ENCODE data around the gene FCRL2.

Gene FCRL2, protein sequence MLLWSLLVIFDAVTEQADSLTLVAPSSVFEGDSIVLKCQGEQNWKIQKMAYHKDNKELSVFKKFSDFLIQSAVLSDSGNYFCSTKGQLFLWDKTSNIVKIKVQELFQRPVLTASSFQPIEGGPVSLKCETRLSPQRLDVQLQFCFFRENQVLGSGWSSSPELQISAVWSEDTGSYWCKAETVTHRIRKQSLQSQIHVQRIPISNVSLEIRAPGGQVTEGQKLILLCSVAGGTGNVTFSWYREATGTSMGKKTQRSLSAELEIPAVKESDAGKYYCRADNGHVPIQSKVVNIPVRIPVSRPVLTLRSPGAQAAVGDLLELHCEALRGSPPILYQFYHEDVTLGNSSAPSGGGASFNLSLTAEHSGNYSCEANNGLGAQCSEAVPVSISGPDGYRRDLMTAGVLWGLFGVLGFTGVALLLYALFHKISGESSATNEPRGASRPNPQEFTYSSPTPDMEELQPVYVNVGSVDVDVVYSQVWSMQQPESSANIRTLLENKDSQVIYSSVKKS

DNA sequence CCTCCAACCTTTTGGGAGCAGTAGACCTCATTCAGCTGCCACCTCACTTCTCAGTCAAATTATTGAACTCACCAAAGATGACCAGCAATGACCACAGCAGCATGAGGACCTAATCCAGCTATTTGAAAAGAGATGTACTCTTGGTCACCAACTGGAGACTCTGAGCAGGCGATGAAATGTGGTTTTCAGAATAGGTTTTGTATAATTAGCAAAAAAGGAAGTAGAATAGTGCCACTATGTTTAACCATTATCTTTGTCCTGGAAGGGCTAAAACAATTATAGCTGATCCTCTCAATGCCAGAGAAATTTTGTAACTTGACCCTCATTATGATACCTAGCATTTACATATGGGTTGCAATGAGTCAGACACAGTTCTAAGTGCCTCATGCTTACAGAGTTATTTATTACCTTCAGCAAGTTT is at the start of gene FCRL2:
FCRL2 (minus strand) TSS at position 162 of the 421 bp plus-strand sequence; CDS start at position 103, 59 bp downstream.
- no peak for DNase-seq

DNA sequence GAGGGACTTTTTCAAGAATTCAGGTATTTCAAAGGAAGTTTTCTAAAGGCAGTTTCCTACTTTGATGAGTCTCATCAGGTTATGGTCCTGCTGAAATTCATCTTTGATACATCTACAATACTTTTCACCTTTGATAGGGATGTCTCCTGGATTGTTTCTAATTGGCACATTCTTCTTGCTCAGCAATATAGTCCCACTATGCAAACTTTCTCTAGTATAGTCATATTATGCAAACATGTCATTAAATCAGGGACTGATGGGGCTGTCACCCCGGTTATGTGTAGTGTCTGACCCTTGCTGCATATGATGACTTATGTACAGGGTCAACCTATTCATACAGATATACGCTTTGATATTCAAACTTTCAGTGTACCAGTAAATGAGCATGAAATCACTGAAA is 43.4 kb upstream of the FCRL2 start:
- no peak for DNase-seq

DNA sequence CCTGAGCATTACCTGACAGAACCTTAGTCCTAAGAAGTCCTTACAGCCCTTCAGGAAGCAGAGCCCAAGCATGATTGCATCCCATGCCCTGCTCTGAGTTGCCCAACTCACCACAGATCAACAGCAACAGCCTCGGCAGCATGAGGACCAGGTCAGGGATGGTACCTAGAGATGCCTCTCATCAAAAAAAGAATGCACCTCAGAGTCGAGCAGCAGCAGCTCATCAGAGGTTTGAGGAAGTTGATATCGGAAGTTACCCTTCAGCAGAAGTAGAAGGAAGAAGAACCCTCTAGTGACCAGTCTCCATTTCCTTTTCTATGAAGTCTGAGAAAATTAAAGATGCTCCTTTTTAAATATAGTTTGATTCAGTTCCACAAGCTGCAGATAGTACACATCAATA is 43.0 kb upstream of the FCRL2 start, which contains the start of gene FCRL1:
FCRL1 (minus strand) TSS at position 225 of the 400 bp plus-strand sequence; CDS start at position 142, 83 bp downstream.
- no peak for DNase-seq

- no peak for DNase-seq
These were observed 42.3 kb upstream of the FCRL2 start for GRCh38 chr1:157819215-157819614.

DNA sequence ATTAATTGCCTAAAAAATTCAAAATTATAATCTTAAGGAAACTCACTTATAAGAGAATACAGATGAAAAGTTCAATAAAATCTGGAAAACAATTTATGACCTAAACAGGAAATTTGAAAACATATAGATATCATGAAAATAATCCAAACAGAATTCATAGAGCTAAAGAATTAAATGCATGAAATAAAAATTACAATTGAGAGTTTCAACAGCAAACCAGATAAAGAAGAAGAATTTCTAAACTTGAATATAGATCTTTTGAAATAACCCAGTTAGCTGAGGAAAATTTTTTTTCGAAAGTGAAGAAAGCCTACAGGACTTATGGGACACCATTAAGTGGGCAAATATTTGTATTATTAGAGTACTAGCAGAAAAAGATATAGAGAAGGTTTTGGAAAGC is 36.3 kb upstream of the FCRL2 start:
- no peak for DNase-seq

- DNase-seq, result no peak
These were observed 29.7 kb upstream of the FCRL2 start for GRCh38 chr1:157806431-157807149.

DNA sequence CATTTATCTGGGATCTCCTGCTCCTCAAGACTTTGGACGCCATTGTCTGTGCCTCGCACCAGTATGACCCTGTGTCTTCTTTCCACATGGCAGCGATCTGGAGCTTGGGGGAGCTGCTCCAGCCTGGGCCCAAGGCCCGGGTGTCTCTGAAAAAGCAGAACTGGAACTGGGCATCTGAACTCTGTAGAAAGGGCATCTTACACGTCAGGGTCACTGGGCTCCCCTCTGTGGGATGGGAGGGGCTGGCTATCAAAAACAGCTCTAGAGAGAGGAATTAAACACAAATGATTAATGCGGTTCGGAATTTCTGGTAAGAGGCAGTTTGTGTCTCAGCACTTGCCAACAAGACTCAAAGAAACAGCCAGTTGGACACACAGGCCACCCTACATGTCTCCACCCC is 26.9 kb upstream of the FCRL2 start:
- DNase-seq, result no peak

DNA sequence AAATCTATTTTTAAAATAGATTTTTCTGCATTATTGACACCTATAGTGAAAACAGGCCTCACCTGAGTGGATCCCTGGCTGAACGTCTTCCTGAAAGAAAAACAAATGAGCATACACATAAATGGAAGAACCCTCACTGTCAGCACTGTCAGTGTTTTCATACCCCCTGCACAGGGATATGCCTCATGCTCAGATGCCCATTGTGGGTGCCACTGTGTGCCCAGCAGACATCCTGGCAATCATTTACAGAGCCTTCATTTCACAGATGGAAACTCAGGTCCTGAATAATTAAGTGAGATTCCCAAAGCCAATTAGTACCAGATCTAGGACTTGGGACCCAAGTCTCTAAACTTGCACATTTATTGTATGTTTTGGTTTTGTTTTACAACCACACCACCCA is 23.1 kb upstream of the FCRL2 start:
- DNase-seq, result no peak

GRCh38 chr1:157798211-157798610 is 21.3 kb upstream of the FCRL2 start:
- DNase-seq, result no peak

DNA sequence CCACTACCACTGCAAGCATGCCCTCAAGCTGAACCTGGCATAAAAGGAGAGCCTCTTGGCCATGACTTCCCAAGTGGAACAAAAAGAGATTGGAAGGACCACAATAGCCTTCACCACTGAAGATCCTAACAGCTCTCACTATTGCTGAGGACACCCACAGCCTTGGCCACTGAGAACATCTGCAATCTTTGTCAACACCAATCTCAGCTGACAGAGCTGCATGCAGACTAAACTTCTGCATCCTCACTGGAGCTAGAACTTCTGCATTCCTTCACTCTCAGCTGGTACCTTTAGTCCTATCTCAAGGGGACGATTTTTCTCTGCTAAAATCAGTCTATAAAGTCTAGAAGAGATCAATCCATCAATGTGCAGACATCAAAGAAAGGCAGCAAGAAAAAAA is 8.3 kb upstream of the FCRL2 start:
- DNase-seq, result no peak

GRCh38 chr1:157784801-157785200 is 7.9 kb upstream of the FCRL2 start:
- no peak for DNase-seq

DNA sequence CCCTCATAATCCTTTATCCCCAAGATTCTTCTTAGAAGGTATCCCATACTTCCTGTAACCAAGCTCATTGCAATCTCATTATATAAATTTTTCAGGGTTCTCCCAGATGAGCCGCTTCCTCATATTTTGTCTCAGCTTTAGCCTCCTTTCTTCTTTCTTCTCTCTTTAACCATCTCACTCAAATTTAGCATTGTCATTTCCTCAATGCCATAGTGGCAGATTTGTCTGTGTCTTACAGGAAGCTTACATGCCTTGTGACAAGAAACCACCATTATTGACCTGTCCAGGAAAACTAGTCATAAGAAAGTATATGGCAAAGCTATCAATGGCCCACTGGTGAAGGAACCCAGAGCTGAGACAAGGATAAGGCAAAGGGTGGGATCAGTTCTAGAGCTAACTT is 6.0 kb upstream of the FCRL2 start:
- no peak for DNase-seq

DNA sequence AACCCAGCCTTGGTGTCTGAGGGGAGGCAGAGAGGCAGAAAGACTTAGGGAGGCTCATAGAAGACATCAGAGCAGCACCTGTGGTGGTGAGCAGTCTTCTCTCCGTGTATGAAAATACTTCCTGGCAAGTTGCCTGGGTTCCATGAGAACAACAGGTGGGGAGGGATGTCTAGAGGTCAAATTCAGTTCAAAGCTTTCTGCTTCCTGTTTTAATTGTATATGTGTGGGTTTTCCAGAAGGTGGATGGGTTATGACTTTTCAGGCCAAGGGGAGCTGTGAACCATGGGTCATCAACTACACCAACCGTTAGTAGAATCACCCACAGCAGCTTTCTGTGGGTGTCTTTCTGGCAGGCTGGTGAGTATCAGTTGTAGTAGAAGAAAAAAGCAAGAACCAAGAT is 4.1 kb upstream of the FCRL2 start:
- no peak for DNase-seq

DNA sequence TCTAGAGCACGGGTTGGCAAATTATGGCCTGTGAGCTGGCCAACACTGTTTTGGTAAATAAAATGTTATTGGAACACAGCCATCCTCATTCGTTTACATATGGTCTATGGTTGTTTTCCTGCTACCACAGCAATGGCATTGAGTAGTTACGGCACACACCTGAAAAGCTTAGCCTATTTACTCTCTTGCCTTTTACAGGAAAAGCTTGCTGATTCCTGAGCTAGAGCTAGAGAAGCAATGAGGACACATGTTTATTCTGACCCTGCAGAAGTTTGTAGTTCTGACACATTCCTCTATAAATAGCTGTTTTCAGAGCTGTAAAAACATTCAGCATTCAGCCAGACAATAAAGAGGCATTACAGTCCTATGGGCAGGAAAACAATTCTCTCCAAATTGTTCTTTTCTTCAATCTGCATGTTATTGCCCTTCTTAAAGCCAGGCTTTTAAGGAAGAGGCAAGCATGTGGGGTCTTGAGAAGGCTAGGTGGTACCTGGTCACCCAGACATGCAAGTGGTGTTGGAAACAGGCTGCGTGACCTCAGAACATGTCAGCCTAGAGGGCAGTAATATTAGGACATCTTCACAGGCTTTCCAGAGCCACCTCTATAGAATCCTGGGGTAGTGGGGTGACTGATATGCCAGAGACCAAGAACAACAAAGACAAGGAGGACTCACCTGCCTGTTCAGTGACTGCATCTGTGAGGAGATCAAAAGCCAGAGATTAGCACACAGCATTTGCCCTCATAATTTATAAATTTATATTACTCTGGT is 1.6 kb downstream of the FCRL2 start:
- DNase-seq, result no peak

DNA sequence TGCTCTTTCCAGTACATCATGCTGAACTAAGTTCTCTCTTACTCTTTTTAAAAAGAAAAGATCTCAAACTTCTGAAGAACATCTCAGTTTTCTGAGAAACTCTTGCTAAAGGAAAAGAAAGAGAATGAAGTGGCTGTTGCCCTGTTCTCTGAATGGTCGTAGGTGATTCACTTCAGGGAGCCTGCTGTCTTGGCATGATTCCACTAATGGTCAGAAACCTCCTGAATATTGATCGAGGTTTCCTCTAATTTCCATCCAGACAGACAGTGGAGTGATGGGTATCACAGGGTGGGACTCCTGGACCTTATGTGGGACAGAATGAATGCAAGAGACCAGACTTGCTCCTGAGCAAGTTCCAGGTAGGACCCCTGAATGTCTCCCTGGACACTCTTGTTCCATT is 2.5 kb downstream of the FCRL2 start:
- no peak for DNase-seq

- DNase-seq, result no peak
These were observed 3.2 kb downstream of the FCRL2 start for GRCh38 chr1:157773493-157774350.

- DNase-seq, result no peak
These were observed 5.1 kb downstream of the FCRL2 start for GRCh38 chr1:157771661-157772425.

- no peak for DNase-seq
These were observed 6.4 kb downstream of the FCRL2 start for GRCh38 chr1:157770442-157771043.

- DNase-seq, result no peak
These were observed 10.1 kb downstream of the FCRL2 start for GRCh38 chr1:157766792-157767191.

GRCh38 chr1:157758018-157758417 is 18.9 kb downstream of the FCRL2 start:
- no peak for DNase-seq

DNA sequence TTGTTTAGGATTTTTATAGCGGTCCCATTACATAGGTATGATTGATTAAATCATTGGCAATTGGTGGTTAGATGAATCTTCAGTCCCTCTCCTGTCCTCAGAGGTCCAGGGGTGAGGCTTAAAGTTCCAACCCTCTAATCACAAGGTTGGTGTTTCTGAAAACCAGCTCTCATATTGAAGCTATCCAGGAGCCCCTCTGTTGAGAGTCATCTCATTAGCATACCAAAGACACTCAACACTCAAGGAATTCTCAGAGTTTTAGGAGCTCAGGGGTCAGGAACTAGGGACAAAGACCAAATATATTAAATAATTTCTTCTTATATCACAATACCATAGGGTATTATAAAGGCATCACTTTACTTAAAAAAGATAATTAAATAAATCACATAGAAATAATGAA is 23.3 kb downstream of the FCRL2 start:
- no peak for DNase-seq

Data from NCI-H1436 (cell line).